ENCODE measurements around the gene GCK. TPM values are rescaled to one million over a fixed set of nuclear protein-coding genes. Genes with fewer than 3 reads are reported as not detected.

Gene GCK
- total RNA-seq, 1 donor from 2014 or later, result not detected

DNA sequence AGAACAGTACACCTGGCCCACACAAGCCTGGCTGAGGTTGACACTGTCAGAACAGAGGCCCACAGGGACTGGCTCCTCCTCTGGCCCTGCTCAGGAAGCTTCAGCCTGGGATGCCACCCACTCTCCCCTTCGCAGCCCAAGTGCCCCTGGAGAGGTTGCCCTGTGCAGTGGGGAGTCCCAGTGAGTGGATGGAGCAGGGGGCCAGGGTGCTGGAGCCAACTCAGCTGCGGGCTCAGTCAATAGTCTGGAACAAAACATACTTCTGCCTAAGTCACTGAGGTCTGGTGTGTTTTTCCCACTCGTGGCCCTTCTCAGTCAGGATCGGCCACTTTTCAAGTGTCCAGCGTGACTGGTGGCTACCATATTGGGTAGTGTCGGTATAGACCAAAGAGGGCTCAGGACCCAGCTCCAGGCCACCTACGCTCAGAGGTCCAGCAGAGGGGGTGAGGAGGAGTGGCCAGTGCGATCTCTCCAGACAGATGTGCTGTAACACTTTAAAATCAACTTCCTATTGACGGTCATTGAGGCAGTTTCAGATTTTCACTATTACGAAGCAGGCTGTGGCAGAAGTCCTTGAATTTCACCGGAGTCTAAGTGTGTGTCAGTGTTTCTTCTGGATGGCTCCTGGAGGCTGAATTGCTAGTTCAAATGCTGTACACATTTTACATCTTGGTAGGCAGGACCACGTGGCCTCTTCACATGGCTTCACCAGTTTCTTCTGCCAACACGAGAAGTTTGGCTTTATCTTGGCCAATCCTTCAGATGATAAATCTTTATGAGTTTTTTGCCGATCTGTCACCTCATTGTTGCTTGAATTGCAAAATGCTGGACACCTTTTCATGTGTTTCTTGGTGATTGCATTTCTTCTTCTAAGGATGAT lies 994 bp upstream of the GCK start:
- H3K4me1 Mint-ChIP-seq (ENCODE audit: unreplicated experiment), result peaks cover 3% of the 10 kb centered on the region
- no peak overlapping the region for H3K4me3 Mint-ChIP-seq (ENCODE audit: unreplicated experiment)
- DNase-seq (ENCODE audit: extremely low spot score, unreplicated experiment), result no peak
- TF ChIP-seq, protein P1, sequence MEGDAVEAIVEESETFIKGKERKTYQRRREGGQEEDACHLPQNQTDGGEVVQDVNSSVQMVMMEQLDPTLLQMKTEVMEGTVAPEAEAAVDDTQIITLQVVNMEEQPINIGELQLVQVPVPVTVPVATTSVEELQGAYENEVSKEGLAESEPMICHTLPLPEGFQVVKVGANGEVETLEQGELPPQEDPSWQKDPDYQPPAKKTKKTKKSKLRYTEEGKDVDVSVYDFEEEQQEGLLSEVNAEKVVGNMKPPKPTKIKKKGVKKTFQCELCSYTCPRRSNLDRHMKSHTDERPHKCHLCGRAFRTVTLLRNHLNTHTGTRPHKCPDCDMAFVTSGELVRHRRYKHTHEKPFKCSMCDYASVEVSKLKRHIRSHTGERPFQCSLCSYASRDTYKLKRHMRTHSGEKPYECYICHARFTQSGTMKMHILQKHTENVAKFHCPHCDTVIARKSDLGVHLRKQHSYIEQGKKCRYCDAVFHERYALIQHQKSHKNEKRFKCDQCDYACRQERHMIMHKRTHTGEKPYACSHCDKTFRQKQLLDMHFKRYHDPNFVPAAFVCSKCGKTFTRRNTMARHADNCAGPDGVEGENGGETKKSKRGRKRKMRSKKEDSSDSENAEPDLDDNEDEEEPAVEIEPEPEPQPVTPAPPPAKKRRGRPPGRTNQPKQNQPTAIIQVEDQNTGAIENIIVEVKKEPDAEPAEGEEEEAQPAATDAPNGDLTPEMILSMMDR (IDR thresholded peaks at IDR 0.05), result no peak
- H3K9me3 Mint-ChIP-seq (ENCODE audit: unreplicated experiment), result no peaks in the 10 kb centered on the region
- no peak overlapping the region for H3K27ac Mint-ChIP-seq (ENCODE audit: unreplicated experiment)
- no peaks in the 10 kb centered on the region for H3K36me3 Mint-ChIP-seq (ENCODE audit: unreplicated experiment)
- peaks cover 26% of the 10 kb centered on the region for H3K27me3 Mint-ChIP-seq (ENCODE audit: unreplicated experiment)

DNA sequence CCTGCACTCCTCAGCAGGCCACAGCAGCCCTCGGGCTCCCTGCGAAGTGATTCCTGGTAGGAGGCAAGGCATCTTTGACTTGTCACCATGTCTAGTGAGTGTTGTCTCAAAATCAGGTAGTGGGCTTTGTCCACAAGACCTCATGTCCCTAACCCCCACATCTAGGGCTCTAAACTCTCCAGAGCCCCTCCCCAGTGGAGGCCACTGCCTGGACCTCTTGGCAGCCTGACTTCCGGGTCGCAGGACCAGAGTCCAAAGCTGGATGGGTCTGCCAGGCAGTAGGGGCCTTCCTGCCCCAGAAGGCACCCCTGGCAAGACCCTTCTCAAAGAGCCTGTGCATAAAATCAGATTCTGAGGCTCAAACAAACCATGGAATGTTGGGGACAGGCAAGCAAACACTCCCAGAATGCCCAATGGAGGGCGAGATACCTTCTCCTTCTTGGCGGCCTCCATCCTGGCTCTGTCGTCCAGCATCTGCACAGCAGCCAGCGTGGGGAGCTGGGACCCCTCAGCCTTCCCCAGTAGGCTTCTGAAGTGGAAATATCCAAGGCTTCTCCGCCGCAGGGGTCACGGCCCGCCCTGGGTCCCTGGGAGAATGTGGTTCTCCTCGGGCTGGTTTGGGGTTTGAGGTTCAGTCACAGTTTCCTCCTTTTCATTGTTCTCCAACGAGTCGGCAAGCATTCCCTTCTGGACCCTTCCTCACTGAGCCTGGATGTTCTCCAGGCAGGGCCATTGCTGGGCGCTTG lies 586 bp downstream of the GCK start:
- Mint-ChIP-seq H3K4me3 (ENCODE audit: unreplicated experiment) (no peak overlapping the region), H3K9me3 (ENCODE audit: unreplicated experiment) (no peaks in the 10 kb centered on the region), H3K27ac (ENCODE audit: unreplicated experiment) (no peak overlapping the region), H3K4me1 (ENCODE audit: unreplicated experiment) (peaks cover 16% of the 10 kb centered on the region), H3K36me3 (ENCODE audit: unreplicated experiment) (no peaks in the 10 kb centered on the region), H3K27me3 (ENCODE audit: unreplicated experiment) (peaks cover 26% of the 10 kb centered on the region)
- TF ChIP-seq, protein P1 (IDR thresholded peaks at IDR 0.05), result no peak
- DNase-seq (ENCODE audit: extremely low spot score, unreplicated experiment), result peak; percentile 59

DNA sequence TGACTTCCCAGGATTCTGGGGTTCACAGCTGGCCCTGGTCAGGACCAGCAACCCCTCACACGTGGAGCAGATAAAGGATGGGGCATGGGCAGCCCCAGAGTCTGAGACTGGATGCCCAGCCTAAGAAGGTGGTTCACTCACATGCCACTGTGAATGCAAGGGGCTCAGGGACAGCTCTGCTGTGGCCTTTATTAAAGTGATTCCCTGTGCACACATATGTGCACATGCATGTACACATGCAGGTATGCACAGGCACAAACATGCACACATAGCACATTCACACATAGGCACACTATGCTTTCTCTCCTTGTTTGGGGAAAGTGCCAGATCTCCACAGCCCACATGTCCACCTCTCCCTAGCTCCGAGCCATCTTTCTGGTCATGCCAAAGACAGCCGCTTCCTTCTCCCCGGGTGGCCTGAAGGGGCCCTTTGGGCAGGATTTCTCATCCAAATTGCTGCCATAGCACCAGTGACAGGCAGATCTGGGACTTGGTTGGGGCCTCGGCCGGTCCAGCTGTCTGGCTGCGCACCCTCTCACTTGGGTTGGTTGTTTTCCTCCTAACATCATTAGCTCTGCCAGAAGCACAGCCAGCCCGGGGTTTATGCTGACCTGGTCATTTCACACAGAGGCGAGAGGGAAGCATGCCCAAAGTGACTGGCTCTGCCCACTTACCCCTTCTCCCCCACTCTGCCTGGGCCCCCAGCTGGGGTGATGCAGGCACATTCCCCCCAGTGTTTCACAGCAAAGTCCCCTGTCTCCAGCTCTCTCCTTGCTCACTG lies 1.4 kb downstream of the GCK start:
- no peaks in the 10 kb centered on the region for H3K36me3 Mint-ChIP-seq (ENCODE audit: unreplicated experiment)
- peak; percentile 80 for DNase-seq (ENCODE audit: extremely low spot score, unreplicated experiment)
- H3K9me3 Mint-ChIP-seq (ENCODE audit: unreplicated experiment), result no peaks in the 10 kb centered on the region
- TF ChIP-seq, protein P1 (IDR thresholded peaks at IDR 0.05), result no peak
- H3K4me1 Mint-ChIP-seq (ENCODE audit: unreplicated experiment), result peaks cover 16% of the 10 kb centered on the region
- H3K27me3 Mint-ChIP-seq (ENCODE audit: unreplicated experiment), result peaks cover 21% of the 10 kb centered on the region
- no peak overlapping the region for H3K4me3 Mint-ChIP-seq (ENCODE audit: unreplicated experiment)
- no peak overlapping the region for H3K27ac Mint-ChIP-seq (ENCODE audit: unreplicated experiment)

DNA sequence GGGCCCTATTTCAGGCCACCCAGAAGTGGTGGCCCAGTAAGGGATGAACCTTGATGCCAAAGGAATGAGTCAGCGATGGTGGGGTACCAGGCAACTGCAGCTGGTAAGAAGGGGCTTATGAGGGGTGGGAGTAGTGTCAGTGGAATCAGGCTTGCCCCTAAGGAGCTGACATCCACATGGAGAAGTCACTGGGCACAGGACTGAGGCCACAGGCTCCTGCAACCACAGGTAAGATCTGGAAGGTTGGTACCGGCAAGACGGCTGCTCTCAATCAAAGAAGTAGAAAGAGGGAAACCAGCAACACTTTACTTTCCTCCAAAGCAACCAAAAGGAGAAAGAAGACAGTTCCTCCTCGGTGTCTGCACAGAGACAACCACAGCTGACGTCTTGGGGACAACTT lies 2.5 kb downstream of the GCK start:
- Mint-ChIP-seq H3K4me1 (ENCODE audit: unreplicated experiment) (peaks cover 16% of the 10 kb centered on the region), H3K27ac (ENCODE audit: unreplicated experiment) (no peak overlapping the region), H3K4me3 (ENCODE audit: unreplicated experiment) (no peak overlapping the region), H3K27me3 (ENCODE audit: unreplicated experiment) (peaks cover 18% of the 10 kb centered on the region), H3K9me3 (ENCODE audit: unreplicated experiment) (no peaks in the 10 kb centered on the region), H3K36me3 (ENCODE audit: unreplicated experiment) (no peaks in the 10 kb centered on the region)
- TF ChIP-seq, protein P1 (IDR thresholded peaks at IDR 0.05), result no peak
- peak; percentile 40 for DNase-seq (ENCODE audit: extremely low spot score, unreplicated experiment)
